Liver (tissue), 9 donors: Measurements from ENCODE around the gene MPST. TPM values are rescaled to one million over a fixed set of nuclear protein-coding genes. Genes with fewer than 3 reads are reported as not detected.

Source experiments
- DNase-seq: peaks from one replicate; pipeline ENCODE4 v3.0.0-alpha.2; 2017; ENCODE audit warnings: low spot score
- H3K27ac ChIP-seq, 2 donors: one replicate each; pipeline ENCODE4 v1.7.0; 2013; ENCODE audit warnings: inconsistent platforms in 2 of 2, low read length in 2 of 2, control low read depth in 1 of 2, low read depth in 1 of 2, mild to moderate bottlenecking in 1 of 2
- H3K27me3 ChIP-seq, 4 donors: one replicate each; pipeline versions ENCODE4 v1.6.1 to v1.7.0; 2013; ENCODE audit warnings: low read length in 3 of 4, inconsistent platforms in 1 of 4, mild to moderate bottlenecking in 1 of 4, moderate library complexity in 1 of 4; ENCODE audit not compliant: control insufficient read depth in 4 of 4, insufficient read depth in 4 of 4
- H3K36me3 ChIP-seq, 4 donors: one replicate each; pipeline versions ENCODE4 v1.6.1 to v1.7.0; 2013; ENCODE audit warnings: low read length in 3 of 4, mild to moderate bottlenecking in 3 of 4, low read depth in 1 of 4, moderate library complexity in 1 of 4; ENCODE audit not compliant: control insufficient read depth in 4 of 4, insufficient read depth in 3 of 4
- H3K4me1 ChIP-seq, 4 donors: one replicate each; pipeline versions ENCODE4 v1.6.1 to v1.7.0; 2013; ENCODE audit warnings: low read length in 3 of 4, mild to moderate bottlenecking in 3 of 4, moderate library complexity in 1 of 4; ENCODE audit not compliant: control insufficient read depth in 4 of 4, insufficient read depth in 4 of 4
- H3K4me3 ChIP-seq, 3 donors: one replicate each; pipeline versions ENCODE4 v1.6.1 to v1.7.0; 2013; ENCODE audit warnings: low read length in 3 of 3, control low read depth in 1 of 3, low read depth in 1 of 3, mild to moderate bottlenecking in 1 of 3
- H3K9ac ChIP-seq, 2 donors: one replicate each; pipeline ENCODE4 v1.7.0; 2013; ENCODE audit warnings: low read length in 2 of 2, mild to moderate bottlenecking in 2 of 2, moderate library complexity in 2 of 2, control low read depth in 1 of 2, low read depth in 1 of 2
- H3K9me3 ChIP-seq, 4 donors: one replicate each; pipeline versions ENCODE4 v1.6.1 to v1.7.0; 2013; ENCODE audit warnings: low read length in 3 of 4; ENCODE audit not compliant: control insufficient read depth in 4 of 4
- ATF3 ChIP-seq: IDR thresholded peaks from 2 replicates; pipeline ENCODE4 v1.6.1; 2016; ENCODE audit warnings: antibody characterized with exemption
- CTCF ChIP-seq: fragments of 150-350 bp; IDR thresholded peaks from 2 replicates; pipeline ENCODE4 v1.5.1; 2017; ENCODE audit warnings: improper control_type of control experiment, low read depth, low read length; ENCODE audit not compliant: missing input control
- EGR1 ChIP-seq, 2 donors: IDR thresholded peaks; 2 replicates each; pipeline ENCODE4 v1.6.1; 2016 to 2018; ENCODE audit warnings: antibody characterized with exemption in 2 of 2, low read depth in 2 of 2
- FOXA1 ChIP-seq: IDR thresholded peaks from 2 replicates; pipeline ENCODE4 v1.6.1; 2016; ENCODE audit warnings: antibody characterized with exemption
- FOXA2 ChIP-seq: IDR thresholded peaks from 2 replicates; pipeline ENCODE4 v1.6.1; 2016; ENCODE audit warnings: antibody characterized with exemption
- GABPA ChIP-seq, 2 donors: IDR thresholded peaks in 1 of 2; conservative IDR thresholded peaks in 1 of 2; 2 replicates each; pipeline ENCODE4 v1.6.1; 2016; ENCODE audit warnings: antibody characterized with exemption in 2 of 2, mild to moderate bottlenecking in 1 of 2, moderate library complexity in 1 of 2
- HNF4A ChIP-seq, 2 donors: conservative IDR thresholded peaks; 2 replicates each; pipeline ENCODE4 v1.6.1; 2016; ENCODE audit warnings: antibody characterized with exemption in 2 of 2, mild to moderate bottlenecking in 2 of 2
- HNF4G ChIP-seq: IDR thresholded peaks from 2 replicates; pipeline ENCODE4 v1.6.1; 2016; ENCODE audit warnings: antibody characterized with exemption
- JUND ChIP-seq, 2 donors: IDR thresholded peaks; 2 replicates each; pipeline ENCODE4 v1.6.1; 2016; ENCODE audit warnings: antibody characterized with exemption in 2 of 2
- MAX ChIP-seq: IDR thresholded peaks from 2 replicates; pipeline ENCODE4 v1.6.1; 2016; ENCODE audit warnings: antibody characterized with exemption
- NR2F2 ChIP-seq: IDR thresholded peaks from 2 replicates; pipeline ENCODE4 v1.6.1; 2016; ENCODE audit warnings: antibody characterized with exemption
- RAD21 ChIP-seq, 2 donors: IDR thresholded peaks; 2 replicates each; pipeline ENCODE4 v1.6.1; 2016; ENCODE audit warnings: antibody characterized with exemption in 2 of 2, mild to moderate bottlenecking in 2 of 2
- REST ChIP-seq: IDR thresholded peaks from 2 replicates; pipeline ENCODE4 v1.6.1; 2016; ENCODE audit warnings: antibody characterized with exemption, mild to moderate bottlenecking
- RXRA ChIP-seq, 2 donors: IDR thresholded peaks; 2 replicates each; pipeline ENCODE4 v1.6.1; 2017 to 2018; ENCODE audit warnings: antibody characterized with exemption in 2 of 2, mild to moderate bottlenecking in 1 of 2
- SP1 ChIP-seq: IDR thresholded peaks from 2 replicates; pipeline ENCODE4 v1.6.1; 2018; ENCODE audit warnings: antibody characterized with exemption, mild to moderate bottlenecking
- TAF1 ChIP-seq: conservative IDR thresholded peaks from 2 replicates; pipeline ENCODE4 v1.6.1; 2016; ENCODE audit warnings: antibody characterized with exemption, mild to moderate bottlenecking
- YY1 ChIP-seq: IDR thresholded peaks from 2 replicates; pipeline ENCODE4 v1.6.1; 2016; ENCODE audit warnings: antibody characterized with exemption, mild to moderate bottlenecking
- ZBTB33 ChIP-seq: IDR thresholded peaks from 2 replicates; pipeline ENCODE4 v1.6.1; 2016; ENCODE audit warnings: antibody characterized with exemption
- WGBS: extraction: QIAGEN DNeasy Blood & Tissue Kit; methylation state at CpG from one replicate; pipeline ENCODE4 v1.1.7; 2013; 5-methylcytosine and 5-hydroxymethylcytosine counted together
- polyA plus RNA-seq, 2 donors: library from polyadenylated mRNA; stranded (reverse) in 1 of 2; unstranded in 1 of 2; fragments of 200-250 nt in 1 of 2; fragments of >200 nt in 1 of 2; fragmentation: Nextera tagmentation in 1 of 2; extraction: Ambion mirVana in 1 of 2; gene quantifications; one replicate each; pipeline versions ENCODE4 v1.2.1 to v1.2.3, GENCODE V29; 2013 to 2015
- total RNA-seq, 2 donors: library from RNA; depleted of rRNA; stranded (reverse); fragments of >200 nt; gene quantifications; one replicate each; pipeline ENCODE4 v1.2.3, GENCODE V29; 2014
- donor health status: healthy.
- donor health status: healthy.
- donor health status: healthy.
- donor health status: healthy.
- donor health status: healthy.

Gene MPST
- total and polyA plus RNA-seq, 4 donors, result 124 to 277 (median 199) TPM

GRCh38 chr22:37065180-37065579, 45.6 kb downstream of the MPST start:
- WGBS, result 90% methylated on average over 3 of the region's 3 CpGs
- Histone ChIP-seq H3K27ac (no peak overlapping the region), H3K4me1 (no peaks in the 10 kb centered on the region), H3K9ac (no peak overlapping the region), H3K4me3 (no peak overlapping the region), H3K36me3 (peaks cover 0 to 35% (median 8%) of the 10 kb centered on the region in 4 donors), H3K9me3 (no peaks in the 10 kb centered on the region), H3K27me3 (no peaks in the 10 kb centered on the region)
- TF ChIP-seq FOXA1 (no peak), GABPA (IDR thresholded peaks at IDR 0.05 in 1 of 2, conservative IDR thresholded peaks at IDR 0.05 in 1 of 2) (no peak), FOXA2 (no peak), RAD21 (IDR thresholded peaks at IDR 0.05) (no peak)
- DNase-seq, result no peak

GRCh38 chr22:37065961-37066360, 46.4 kb downstream of the MPST start:
- TF ChIP-seq SP1 (no peak), ATF3 (no peak), REST (no peak), CTCF (no peak), JUND (IDR thresholded peaks at IDR 0.05) (no peak), RXRA (IDR thresholded peaks at IDR 0.05) (no peak), RAD21 (IDR thresholded peaks at IDR 0.05) (no peak), GABPA (IDR thresholded peaks at IDR 0.05 in 1 of 2, conservative IDR thresholded peaks at IDR 0.05 in 1 of 2) (no peak), EGR1 (IDR thresholded peaks at IDR 0.05; ENCODE audit: low read depth in 2 of 2) (no peak), ZBTB33 (no peak), FOXA2 (no peak), TAF1 (no peak), HNF4A (conservative IDR thresholded peaks at IDR 0.05) (no peak), FOXA1 (no peak), HNF4G (no peak), YY1 (no peak), NR2F2 (no peak), MAX (no peak)
- peaks cover 0 to 37% (median 8%) of the 10 kb centered on the region in 4 donors for H3K36me3 ChIP-seq
- 94% methylated on average over 9 of the region's 9 CpGs for WGBS
- no peak for DNase-seq
- H3K27ac ChIP-seq, result no peak overlapping the region
- no peak overlapping the region for H3K4me3 ChIP-seq
- no peak overlapping the region for H3K9ac ChIP-seq
- no peaks in the 10 kb centered on the region for H3K9me3 ChIP-seq
- no peaks in the 10 kb centered on the region for H3K27me3 ChIP-seq
- no peaks in the 10 kb centered on the region for H3K4me1 ChIP-seq
